Liver (tissue), 9 donors: ENCODE results near the gene NCOR1. TPM values are rescaled to one million over a fixed set of nuclear protein-coding genes. Genes with fewer than 3 reads are reported as not detected.

Source experiments
- DNase-seq: peaks from one replicate; pipeline ENCODE4 v3.0.0-alpha.2; 2017; ENCODE audit warnings: low spot score
- H3K27ac ChIP-seq, 2 donors: one replicate each; pipeline ENCODE4 v1.7.0; 2013; ENCODE audit warnings: inconsistent platforms in 2 of 2, low read length in 2 of 2, control low read depth in 1 of 2, low read depth in 1 of 2, mild to moderate bottlenecking in 1 of 2
- H3K27me3 ChIP-seq, 4 donors: one replicate each; pipeline versions ENCODE4 v1.6.1 to v1.7.0; 2013; ENCODE audit warnings: low read length in 3 of 4, inconsistent platforms in 1 of 4, mild to moderate bottlenecking in 1 of 4, moderate library complexity in 1 of 4; ENCODE audit not compliant: control insufficient read depth in 4 of 4, insufficient read depth in 4 of 4
- H3K36me3 ChIP-seq, 4 donors: one replicate each; pipeline versions ENCODE4 v1.6.1 to v1.7.0; 2013; ENCODE audit warnings: low read length in 3 of 4, mild to moderate bottlenecking in 3 of 4, low read depth in 1 of 4, moderate library complexity in 1 of 4; ENCODE audit not compliant: control insufficient read depth in 4 of 4, insufficient read depth in 3 of 4
- H3K4me1 ChIP-seq, 4 donors: one replicate each; pipeline versions ENCODE4 v1.6.1 to v1.7.0; 2013; ENCODE audit warnings: low read length in 3 of 4, mild to moderate bottlenecking in 3 of 4, moderate library complexity in 1 of 4; ENCODE audit not compliant: control insufficient read depth in 4 of 4, insufficient read depth in 4 of 4
- H3K4me3 ChIP-seq, 3 donors: one replicate each; pipeline versions ENCODE4 v1.6.1 to v1.7.0; 2013; ENCODE audit warnings: low read length in 3 of 3, control low read depth in 1 of 3, low read depth in 1 of 3, mild to moderate bottlenecking in 1 of 3
- H3K9ac ChIP-seq, 2 donors: one replicate each; pipeline ENCODE4 v1.7.0; 2013; ENCODE audit warnings: low read length in 2 of 2, mild to moderate bottlenecking in 2 of 2, moderate library complexity in 2 of 2, control low read depth in 1 of 2, low read depth in 1 of 2
- H3K9me3 ChIP-seq, 4 donors: one replicate each; pipeline versions ENCODE4 v1.6.1 to v1.7.0; 2013; ENCODE audit warnings: low read length in 3 of 4; ENCODE audit not compliant: control insufficient read depth in 4 of 4
- EGR1 ChIP-seq, 2 donors: IDR thresholded peaks; 2 replicates each; pipeline ENCODE4 v1.6.1; 2016 to 2018; ENCODE audit warnings: antibody characterized with exemption in 2 of 2, low read depth in 2 of 2
- FOXA2 ChIP-seq: IDR thresholded peaks from 2 replicates; pipeline ENCODE4 v1.6.1; 2016; ENCODE audit warnings: antibody characterized with exemption
- GABPA ChIP-seq, 2 donors: IDR thresholded peaks in 1 of 2; conservative IDR thresholded peaks in 1 of 2; 2 replicates each; pipeline ENCODE4 v1.6.1; 2016; ENCODE audit warnings: antibody characterized with exemption in 2 of 2, mild to moderate bottlenecking in 1 of 2, moderate library complexity in 1 of 2
- HNF4G ChIP-seq: IDR thresholded peaks from 2 replicates; pipeline ENCODE4 v1.6.1; 2016; ENCODE audit warnings: antibody characterized with exemption
- JUND ChIP-seq, 2 donors: IDR thresholded peaks; 2 replicates each; pipeline ENCODE4 v1.6.1; 2016; ENCODE audit warnings: antibody characterized with exemption in 2 of 2
- NR2F2 ChIP-seq: IDR thresholded peaks from 2 replicates; pipeline ENCODE4 v1.6.1; 2016; ENCODE audit warnings: antibody characterized with exemption
- RAD21 ChIP-seq, 2 donors: IDR thresholded peaks; 2 replicates each; pipeline ENCODE4 v1.6.1; 2016; ENCODE audit warnings: antibody characterized with exemption in 2 of 2, mild to moderate bottlenecking in 2 of 2
- RXRA ChIP-seq, 2 donors: IDR thresholded peaks; 2 replicates each; pipeline ENCODE4 v1.6.1; 2017 to 2018; ENCODE audit warnings: antibody characterized with exemption in 2 of 2, mild to moderate bottlenecking in 1 of 2
- SP1 ChIP-seq: IDR thresholded peaks from 2 replicates; pipeline ENCODE4 v1.6.1; 2018; ENCODE audit warnings: antibody characterized with exemption, mild to moderate bottlenecking
- TAF1 ChIP-seq: conservative IDR thresholded peaks from 2 replicates; pipeline ENCODE4 v1.6.1; 2016; ENCODE audit warnings: antibody characterized with exemption, mild to moderate bottlenecking
- YY1 ChIP-seq: IDR thresholded peaks from 2 replicates; pipeline ENCODE4 v1.6.1; 2016; ENCODE audit warnings: antibody characterized with exemption, mild to moderate bottlenecking
- WGBS: extraction: QIAGEN DNeasy Blood & Tissue Kit; methylation state at CpG from one replicate; pipeline ENCODE4 v1.1.7; 2013; 5-methylcytosine and 5-hydroxymethylcytosine counted together
- polyA plus RNA-seq, 2 donors: library from polyadenylated mRNA; stranded (reverse) in 1 of 2; unstranded in 1 of 2; fragments of 200-250 nt in 1 of 2; fragments of >200 nt in 1 of 2; fragmentation: Nextera tagmentation in 1 of 2; extraction: Ambion mirVana in 1 of 2; gene quantifications; one replicate each; pipeline versions ENCODE4 v1.2.1 to v1.2.3, GENCODE V29; 2013 to 2015
- total RNA-seq, 2 donors: library from RNA; depleted of rRNA; stranded (reverse); fragments of >200 nt; gene quantifications; one replicate each; pipeline ENCODE4 v1.2.3, GENCODE V29; 2014
- TF ChIP-seq, protein P1 (sequence below): IDR thresholded peaks from 2 replicates; pipeline ENCODE4 v1.6.1; 2016; ENCODE audit warnings: antibody characterized with exemption
- TF ChIP-seq, protein P2 (sequence below): IDR thresholded peaks from 2 replicates; pipeline ENCODE4 v1.6.1; 2016; ENCODE audit warnings: antibody characterized with exemption, mild to moderate bottlenecking
- TF ChIP-seq, protein P3 (sequence below): fragments of 150-350 bp; IDR thresholded peaks from 2 replicates; pipeline ENCODE4 v1.5.1; 2017; ENCODE audit warnings: improper control_type of control experiment, low read depth, low read length; ENCODE audit not compliant: missing input control
- TF ChIP-seq, protein P4 (sequence below): IDR thresholded peaks from 2 replicates; pipeline ENCODE4 v1.6.1; 2016; ENCODE audit warnings: antibody characterized with exemption
- TF ChIP-seq, protein P5 (sequence below): IDR thresholded peaks from 2 replicates; pipeline ENCODE4 v1.6.1; 2016; ENCODE audit warnings: antibody characterized with exemption
- donor health status: healthy.
- donor health status: healthy.
- donor health status: healthy.
- donor health status: healthy.
- donor health status: healthy.

Gene NCOR1
- total and polyA plus RNA-seq, 4 donors: 23.6 to 94.8 (median 77.0) TPM

DNA sequence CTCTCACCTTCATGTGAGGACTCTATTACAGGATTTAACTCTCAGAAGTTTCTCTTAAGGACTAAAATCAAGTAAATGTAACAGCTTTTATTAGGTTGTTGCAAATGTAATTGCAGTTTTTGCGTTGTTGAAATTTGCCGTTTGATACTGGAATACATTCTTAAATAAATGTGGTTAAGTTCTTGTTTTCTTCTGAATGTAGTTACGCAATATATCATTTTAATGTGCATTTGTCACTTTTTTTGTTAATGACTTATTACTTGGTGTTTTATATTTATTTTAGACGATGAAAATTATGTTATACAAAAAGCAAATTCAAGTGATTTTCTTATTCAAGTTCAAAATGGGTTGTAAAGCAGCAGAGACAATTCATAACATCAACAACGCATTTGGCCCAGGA is 139.4 kb downstream of the NCOR1 start:
- no peak overlapping the region for H3K27ac ChIP-seq
- H3K27me3 ChIP-seq: no peaks in the 10 kb centered on the region
- no peak overlapping the region for H3K4me3 ChIP-seq
- peaks cover 15 to 70% (median 57%) of the 10 kb centered on the region in 4 donors for H3K36me3 ChIP-seq
- WGBS: 96% methylated on average over 5 of the region's 5 CpGs
- H3K9me3 ChIP-seq: no peaks in the 10 kb centered on the region
- TF ChIP-seq GABPA (IDR thresholded peaks at IDR 0.05 in 1 of 2, conservative IDR thresholded peaks at IDR 0.05 in 1 of 2) (no peak), SP1 (no peak), RAD21 (IDR thresholded peaks at IDR 0.05) (no peak), HNF4G (no peak)
- TF ChIP-seq, protein P1, sequence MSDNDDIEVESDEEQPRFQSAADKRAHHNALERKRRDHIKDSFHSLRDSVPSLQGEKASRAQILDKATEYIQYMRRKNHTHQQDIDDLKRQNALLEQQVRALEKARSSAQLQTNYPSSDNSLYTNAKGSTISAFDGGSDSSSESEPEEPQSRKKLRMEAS: no peak
- DNase-seq: no peak
- H3K9ac ChIP-seq: no peak overlapping the region
- H3K4me1 ChIP-seq: no peaks in the 10 kb centered on the region

DNA sequence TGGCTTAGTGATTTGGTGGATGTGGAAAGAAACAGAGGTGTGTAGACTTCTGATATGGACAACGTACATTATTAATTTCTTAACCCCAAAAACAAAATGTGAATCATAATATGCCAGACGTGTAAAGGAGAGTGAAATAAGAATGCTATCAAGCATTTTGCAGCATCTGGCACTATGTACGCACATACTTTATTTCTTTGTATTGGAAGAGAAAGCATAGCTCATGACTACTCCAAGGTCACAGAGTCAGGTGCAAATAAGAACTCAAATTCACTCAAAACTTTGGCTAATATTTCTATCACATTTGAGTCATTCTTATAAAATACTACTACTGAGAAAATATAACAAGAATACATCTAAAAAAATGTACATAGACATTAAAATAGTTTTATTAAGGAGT is 140.9 kb downstream of the NCOR1 start:
- no peak for DNase-seq
- WGBS: 97% methylated on average over 3 of the region's 3 CpGs
- TF ChIP-seq GABPA (IDR thresholded peaks at IDR 0.05 in 1 of 2, conservative IDR thresholded peaks at IDR 0.05 in 1 of 2): no peak
- no peak for TF ChIP-seq FOXA2
- TF ChIP-seq RXRA (IDR thresholded peaks at IDR 0.05): no peak
- TF ChIP-seq, protein P2, sequence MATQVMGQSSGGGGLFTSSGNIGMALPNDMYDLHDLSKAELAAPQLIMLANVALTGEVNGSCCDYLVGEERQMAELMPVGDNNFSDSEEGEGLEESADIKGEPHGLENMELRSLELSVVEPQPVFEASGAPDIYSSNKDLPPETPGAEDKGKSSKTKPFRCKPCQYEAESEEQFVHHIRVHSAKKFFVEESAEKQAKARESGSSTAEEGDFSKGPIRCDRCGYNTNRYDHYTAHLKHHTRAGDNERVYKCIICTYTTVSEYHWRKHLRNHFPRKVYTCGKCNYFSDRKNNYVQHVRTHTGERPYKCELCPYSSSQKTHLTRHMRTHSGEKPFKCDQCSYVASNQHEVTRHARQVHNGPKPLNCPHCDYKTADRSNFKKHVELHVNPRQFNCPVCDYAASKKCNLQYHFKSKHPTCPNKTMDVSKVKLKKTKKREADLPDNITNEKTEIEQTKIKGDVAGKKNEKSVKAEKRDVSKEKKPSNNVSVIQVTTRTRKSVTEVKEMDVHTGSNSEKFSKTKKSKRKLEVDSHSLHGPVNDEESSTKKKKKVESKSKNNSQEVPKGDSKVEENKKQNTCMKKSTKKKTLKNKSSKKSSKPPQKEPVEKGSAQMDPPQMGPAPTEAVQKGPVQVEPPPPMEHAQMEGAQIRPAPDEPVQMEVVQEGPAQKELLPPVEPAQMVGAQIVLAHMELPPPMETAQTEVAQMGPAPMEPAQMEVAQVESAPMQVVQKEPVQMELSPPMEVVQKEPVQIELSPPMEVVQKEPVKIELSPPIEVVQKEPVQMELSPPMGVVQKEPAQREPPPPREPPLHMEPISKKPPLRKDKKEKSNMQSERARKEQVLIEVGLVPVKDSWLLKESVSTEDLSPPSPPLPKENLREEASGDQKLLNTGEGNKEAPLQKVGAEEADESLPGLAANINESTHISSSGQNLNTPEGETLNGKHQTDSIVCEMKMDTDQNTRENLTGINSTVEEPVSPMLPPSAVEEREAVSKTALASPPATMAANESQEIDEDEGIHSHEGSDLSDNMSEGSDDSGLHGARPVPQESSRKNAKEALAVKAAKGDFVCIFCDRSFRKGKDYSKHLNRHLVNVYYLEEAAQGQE: no peak
- TF ChIP-seq, protein P3, sequence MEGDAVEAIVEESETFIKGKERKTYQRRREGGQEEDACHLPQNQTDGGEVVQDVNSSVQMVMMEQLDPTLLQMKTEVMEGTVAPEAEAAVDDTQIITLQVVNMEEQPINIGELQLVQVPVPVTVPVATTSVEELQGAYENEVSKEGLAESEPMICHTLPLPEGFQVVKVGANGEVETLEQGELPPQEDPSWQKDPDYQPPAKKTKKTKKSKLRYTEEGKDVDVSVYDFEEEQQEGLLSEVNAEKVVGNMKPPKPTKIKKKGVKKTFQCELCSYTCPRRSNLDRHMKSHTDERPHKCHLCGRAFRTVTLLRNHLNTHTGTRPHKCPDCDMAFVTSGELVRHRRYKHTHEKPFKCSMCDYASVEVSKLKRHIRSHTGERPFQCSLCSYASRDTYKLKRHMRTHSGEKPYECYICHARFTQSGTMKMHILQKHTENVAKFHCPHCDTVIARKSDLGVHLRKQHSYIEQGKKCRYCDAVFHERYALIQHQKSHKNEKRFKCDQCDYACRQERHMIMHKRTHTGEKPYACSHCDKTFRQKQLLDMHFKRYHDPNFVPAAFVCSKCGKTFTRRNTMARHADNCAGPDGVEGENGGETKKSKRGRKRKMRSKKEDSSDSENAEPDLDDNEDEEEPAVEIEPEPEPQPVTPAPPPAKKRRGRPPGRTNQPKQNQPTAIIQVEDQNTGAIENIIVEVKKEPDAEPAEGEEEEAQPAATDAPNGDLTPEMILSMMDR: no peak
- no peak for TF ChIP-seq YY1
- TF ChIP-seq, protein P1: no peak
- Histone ChIP-seq H3K9ac (no peak overlapping the region), H3K9me3 (no peaks in the 10 kb centered on the region), H3K36me3 (peaks cover 15 to 75% (median 59%) of the 10 kb centered on the region in 4 donors), H3K4me1 (no peaks in the 10 kb centered on the region), H3K27me3 (no peaks in the 10 kb centered on the region), H3K27ac (no peak overlapping the region), H3K4me3 (no peak overlapping the region)

DNA sequence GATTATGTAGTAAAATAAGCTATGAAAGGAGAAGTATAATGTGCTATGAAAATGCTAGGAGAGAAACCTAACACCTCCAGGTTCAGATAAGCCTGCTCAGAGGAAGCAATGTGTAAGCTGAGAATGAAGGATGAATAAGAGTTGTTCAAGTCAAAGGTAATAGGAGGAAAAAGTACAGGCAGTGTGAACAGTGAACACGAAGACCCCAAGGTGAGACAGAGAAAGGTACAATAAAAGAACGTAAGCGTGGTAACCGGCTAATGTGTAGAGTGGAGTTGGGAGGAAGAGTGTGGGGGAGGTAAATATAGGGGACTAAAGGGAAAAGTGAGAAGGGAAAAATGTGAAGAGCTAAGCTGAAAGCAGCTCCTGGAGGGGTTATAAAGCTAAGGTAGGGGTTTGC is 141.5 kb downstream of the NCOR1 start:
- Histone ChIP-seq H3K4me1 (no peaks in the 10 kb centered on the region), H3K4me3 (no peak overlapping the region), H3K9me3 (no peaks in the 10 kb centered on the region), H3K36me3 (peaks cover 14 to 74% (median 58%) of the 10 kb centered on the region in 4 donors), H3K9ac (no peak overlapping the region), H3K27me3 (no peaks in the 10 kb centered on the region), H3K27ac (no peak overlapping the region)
- 96% methylated on average over 4 of the region's 4 CpGs for WGBS
- DNase-seq: no peak
- TF ChIP-seq RAD21 (IDR thresholded peaks at IDR 0.05) (no peak), TAF1 (no peak), JUND (IDR thresholded peaks at IDR 0.05) (no peak), RXRA (IDR thresholded peaks at IDR 0.05) (no peak), NR2F2 (no peak), EGR1 (IDR thresholded peaks at IDR 0.05; ENCODE audit: low read depth in 2 of 2) (no peak), HNF4G (no peak)
- TF ChIP-seq, protein P1: no peak
- TF ChIP-seq, protein P4, sequence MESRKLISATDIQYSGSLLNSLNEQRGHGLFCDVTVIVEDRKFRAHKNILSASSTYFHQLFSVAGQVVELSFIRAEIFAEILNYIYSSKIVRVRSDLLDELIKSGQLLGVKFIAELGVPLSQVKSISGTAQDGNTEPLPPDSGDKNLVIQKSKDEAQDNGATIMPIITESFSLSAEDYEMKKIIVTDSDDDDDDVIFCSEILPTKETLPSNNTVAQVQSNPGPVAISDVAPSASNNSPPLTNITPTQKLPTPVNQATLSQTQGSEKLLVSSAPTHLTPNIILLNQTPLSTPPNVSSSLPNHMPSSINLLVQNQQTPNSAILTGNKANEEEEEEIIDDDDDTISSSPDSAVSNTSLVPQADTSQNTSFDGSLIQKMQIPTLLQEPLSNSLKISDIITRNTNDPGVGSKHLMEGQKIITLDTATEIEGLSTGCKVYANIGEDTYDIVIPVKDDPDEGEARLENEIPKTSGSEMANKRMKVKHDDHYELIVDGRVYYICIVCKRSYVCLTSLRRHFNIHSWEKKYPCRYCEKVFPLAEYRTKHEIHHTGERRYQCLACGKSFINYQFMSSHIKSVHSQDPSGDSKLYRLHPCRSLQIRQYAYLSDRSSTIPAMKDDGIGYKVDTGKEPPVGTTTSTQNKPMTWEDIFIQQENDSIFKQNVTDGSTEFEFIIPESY: no peak
- TF ChIP-seq, protein P2: no peak
- TF ChIP-seq, protein P5, sequence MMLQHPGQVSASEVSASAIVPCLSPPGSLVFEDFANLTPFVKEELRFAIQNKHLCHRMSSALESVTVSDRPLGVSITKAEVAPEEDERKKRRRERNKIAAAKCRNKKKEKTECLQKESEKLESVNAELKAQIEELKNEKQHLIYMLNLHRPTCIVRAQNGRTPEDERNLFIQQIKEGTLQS: no peak
